ENCODE data around the gene SCNN1A. TPM values are rescaled to one million over a fixed set of nuclear protein-coding genes. Genes with fewer than 3 reads are reported as not detected.

Gene SCNN1A
- total RNA-seq, 1 experiment from 2014 or later: 17.1 TPM

DNA sequence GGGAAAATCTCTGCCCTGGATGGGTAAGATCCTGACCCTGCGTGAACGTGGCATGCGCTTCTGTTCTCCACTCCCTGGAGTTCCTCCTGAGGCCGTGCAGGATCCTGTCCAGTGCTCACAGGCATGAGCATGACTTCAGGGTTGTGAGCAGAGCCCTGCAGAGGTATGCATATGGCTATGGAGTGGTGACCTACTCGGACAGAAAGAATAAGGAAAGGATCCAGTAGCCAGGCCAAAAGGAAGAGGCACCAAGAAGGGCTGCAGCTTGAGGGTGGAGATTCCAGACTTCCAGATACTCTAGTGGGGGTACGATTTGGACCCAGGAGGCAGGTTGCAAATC, 48.6 kb upstream of the SCNN1A start:
- Histone ChIP-seq H3K9me3 (ENCODE audit: control insufficient read depth, insufficient read depth, low read depth, low read length) (no peaks in the 10 kb centered on the region), H3K27ac (ENCODE audit: low read length) (no peak overlapping the region), H3K4me1 (ENCODE audit: control insufficient read depth, insufficient read depth, low read length) (no peaks in the 10 kb centered on the region), H3K36me3 (ENCODE audit: control insufficient read depth, insufficient read depth, low read length) (no peaks in the 10 kb centered on the region), H3K4me3 (ENCODE audit: low read depth in 2 of 2, low read length in 2 of 2) (no peak overlapping the region), H3K27me3 (ENCODE audit: control insufficient read depth, insufficient read depth, low read length) (no peaks in the 10 kb centered on the region)
- ChIA-PET CTCF (no interaction called here), POLR2A (interaction anchor here (0.6 kb wide), 1 partner anchor 445 kb away, joined by 5 read pairs; no protein-coding TSS in a partner anchor)
- peak; percentile 65 for ATAC-seq
- in situ Hi-C loops (cut with HindIII; ENCODE audit: low pct_unique_long_range_greater_than_20kb, low sequenced_read_pairs) (no loop called here), intact Hi-C loops (cut with micrococcal nuclease; ENCODE audit: unreplicated experiment) (no loop called here)
- TF ChIP-seq TCF7L2 (IDR thresholded peaks at IDR 0.05; ENCODE audit: low read depth, low read length): no peak
- TF ChIP-seq POLR2AphosphoS5 (IDR thresholded peaks at IDR 0.05; ENCODE audit: low read depth, low read length): no peak
- TF ChIP-seq, protein P1, sequence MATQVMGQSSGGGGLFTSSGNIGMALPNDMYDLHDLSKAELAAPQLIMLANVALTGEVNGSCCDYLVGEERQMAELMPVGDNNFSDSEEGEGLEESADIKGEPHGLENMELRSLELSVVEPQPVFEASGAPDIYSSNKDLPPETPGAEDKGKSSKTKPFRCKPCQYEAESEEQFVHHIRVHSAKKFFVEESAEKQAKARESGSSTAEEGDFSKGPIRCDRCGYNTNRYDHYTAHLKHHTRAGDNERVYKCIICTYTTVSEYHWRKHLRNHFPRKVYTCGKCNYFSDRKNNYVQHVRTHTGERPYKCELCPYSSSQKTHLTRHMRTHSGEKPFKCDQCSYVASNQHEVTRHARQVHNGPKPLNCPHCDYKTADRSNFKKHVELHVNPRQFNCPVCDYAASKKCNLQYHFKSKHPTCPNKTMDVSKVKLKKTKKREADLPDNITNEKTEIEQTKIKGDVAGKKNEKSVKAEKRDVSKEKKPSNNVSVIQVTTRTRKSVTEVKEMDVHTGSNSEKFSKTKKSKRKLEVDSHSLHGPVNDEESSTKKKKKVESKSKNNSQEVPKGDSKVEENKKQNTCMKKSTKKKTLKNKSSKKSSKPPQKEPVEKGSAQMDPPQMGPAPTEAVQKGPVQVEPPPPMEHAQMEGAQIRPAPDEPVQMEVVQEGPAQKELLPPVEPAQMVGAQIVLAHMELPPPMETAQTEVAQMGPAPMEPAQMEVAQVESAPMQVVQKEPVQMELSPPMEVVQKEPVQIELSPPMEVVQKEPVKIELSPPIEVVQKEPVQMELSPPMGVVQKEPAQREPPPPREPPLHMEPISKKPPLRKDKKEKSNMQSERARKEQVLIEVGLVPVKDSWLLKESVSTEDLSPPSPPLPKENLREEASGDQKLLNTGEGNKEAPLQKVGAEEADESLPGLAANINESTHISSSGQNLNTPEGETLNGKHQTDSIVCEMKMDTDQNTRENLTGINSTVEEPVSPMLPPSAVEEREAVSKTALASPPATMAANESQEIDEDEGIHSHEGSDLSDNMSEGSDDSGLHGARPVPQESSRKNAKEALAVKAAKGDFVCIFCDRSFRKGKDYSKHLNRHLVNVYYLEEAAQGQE (IDR thresholded peaks at IDR 0.05; ENCODE audit: insufficient read depth in 1 of 2, low read depth in 2 of 2, low read length in 1 of 2): no peak
- TF ChIP-seq, protein P2, sequence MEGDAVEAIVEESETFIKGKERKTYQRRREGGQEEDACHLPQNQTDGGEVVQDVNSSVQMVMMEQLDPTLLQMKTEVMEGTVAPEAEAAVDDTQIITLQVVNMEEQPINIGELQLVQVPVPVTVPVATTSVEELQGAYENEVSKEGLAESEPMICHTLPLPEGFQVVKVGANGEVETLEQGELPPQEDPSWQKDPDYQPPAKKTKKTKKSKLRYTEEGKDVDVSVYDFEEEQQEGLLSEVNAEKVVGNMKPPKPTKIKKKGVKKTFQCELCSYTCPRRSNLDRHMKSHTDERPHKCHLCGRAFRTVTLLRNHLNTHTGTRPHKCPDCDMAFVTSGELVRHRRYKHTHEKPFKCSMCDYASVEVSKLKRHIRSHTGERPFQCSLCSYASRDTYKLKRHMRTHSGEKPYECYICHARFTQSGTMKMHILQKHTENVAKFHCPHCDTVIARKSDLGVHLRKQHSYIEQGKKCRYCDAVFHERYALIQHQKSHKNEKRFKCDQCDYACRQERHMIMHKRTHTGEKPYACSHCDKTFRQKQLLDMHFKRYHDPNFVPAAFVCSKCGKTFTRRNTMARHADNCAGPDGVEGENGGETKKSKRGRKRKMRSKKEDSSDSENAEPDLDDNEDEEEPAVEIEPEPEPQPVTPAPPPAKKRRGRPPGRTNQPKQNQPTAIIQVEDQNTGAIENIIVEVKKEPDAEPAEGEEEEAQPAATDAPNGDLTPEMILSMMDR (IDR thresholded peaks at IDR 0.05): no peak
- TF ChIP-seq SIN3A (IDR thresholded peaks at IDR 0.05; ENCODE audit: borderline replicate concordance, insufficient read depth, low read depth, low read length): no peak
- no peak for DNase-seq (ENCODE audit: low read depth, low spot score)
- BruUV-seq (replicated peaks): no TSS peak

DNA sequence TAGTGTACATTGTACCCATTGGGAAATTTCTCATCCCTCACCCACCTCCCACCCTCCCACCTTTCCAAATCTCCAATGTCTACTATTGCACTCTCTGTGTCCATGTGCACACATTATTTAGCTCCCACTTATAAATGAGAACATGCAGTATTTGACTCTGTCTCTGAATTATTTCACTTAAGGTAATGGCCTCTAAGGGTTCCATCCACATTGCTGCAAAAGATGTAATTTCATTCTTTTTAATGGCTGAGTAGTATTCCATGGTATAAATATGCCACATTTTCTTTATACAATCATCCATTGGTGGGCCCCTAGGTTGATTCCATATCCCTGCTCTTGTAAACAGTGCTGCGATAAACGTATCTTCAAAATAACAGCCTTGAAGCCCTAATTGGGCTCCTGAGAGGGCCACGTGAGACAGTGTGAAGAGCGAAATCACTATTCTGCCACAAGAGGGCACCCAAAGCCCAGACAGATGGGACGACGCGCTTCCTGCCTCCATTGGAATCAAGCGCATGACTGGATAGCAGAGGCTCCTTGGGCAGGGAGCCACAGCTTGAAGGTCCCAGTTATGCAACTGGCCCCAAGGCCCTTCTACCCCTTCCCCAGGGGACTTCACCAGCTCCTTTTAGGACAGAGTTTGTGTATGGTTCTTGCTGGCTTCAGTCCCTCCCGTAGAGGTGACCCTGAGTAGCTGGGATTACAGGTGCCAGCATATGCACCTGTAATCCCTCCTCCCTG, 48.1 kb upstream of the SCNN1A start:
- Histone ChIP-seq H3K4me1 (ENCODE audit: control insufficient read depth, insufficient read depth, low read length) (no peaks in the 10 kb centered on the region), H3K9me3 (ENCODE audit: control insufficient read depth, insufficient read depth, low read depth, low read length) (no peaks in the 10 kb centered on the region), H3K27ac (ENCODE audit: low read length) (no peak overlapping the region), H3K36me3 (ENCODE audit: control insufficient read depth, insufficient read depth, low read length) (no peaks in the 10 kb centered on the region), H3K27me3 (ENCODE audit: control insufficient read depth, insufficient read depth, low read length) (no peaks in the 10 kb centered on the region), H3K4me3 (ENCODE audit: low read depth in 2 of 2, low read length in 2 of 2) (no peak overlapping the region)
- ATAC-seq: peak; percentile 99
- DNase-seq (ENCODE audit: low read depth, low spot score): peak; percentile 56
- in situ Hi-C loops (cut with HindIII; ENCODE audit: low pct_unique_long_range_greater_than_20kb, low sequenced_read_pairs) (no loop called here), intact Hi-C loops (cut with micrococcal nuclease; ENCODE audit: unreplicated experiment) (loop anchor here (1.0 kb wide), 1 partner anchor 42 kb away; no protein-coding TSS in a partner anchor)
- POLR2A ChIA-PET: no interaction called here
- TF ChIP-seq, protein P2 (IDR thresholded peaks at IDR 0.05): peak; percentile 83
- TF ChIP-seq POLR2AphosphoS5 (IDR thresholded peaks at IDR 0.05; ENCODE audit: low read depth, low read length): no peak
- BruUV-seq (replicated peaks): no TSS peak
- CTCF ChIA-PET: no interaction called here
